Endothelial cell of umbilical vein (primary cell): ENCODE measurements around the gene MANBA. TPM values are rescaled to one million over a fixed set of nuclear protein-coding genes. Genes with fewer than 3 reads are reported as not detected.

Experiments used
- BruUV-seq: library from RNA; stranded (reverse); fragments of 400-500 nt; replicated peaks from 2 replicates; lab custom pipeline; 2021; lab: Mats Ljungman, UMichigan
- CTCF ChIA-PET: fragments of 300-600, 350-600 bp; sonication (Branson Sonifier 250); formaldehyde crosslinking; loops from one replicate; lab custom pipeline; 2021; ENCODE audit warnings: antibody characterized with exemption, inconsistent platforms; lab: Charles Lee
- POLR2A ChIA-PET: fragments of 300-600, 350-600 bp; sonication (Branson Sonifier 250); formaldehyde crosslinking; loops from one replicate; lab custom pipeline; 2021; ENCODE audit warnings: antibody characterized with exemption, inconsistent platforms; lab: Charles Lee
- DNase-seq: peaks from one replicate; pipeline ENCODE4 v3.0.0-alpha.2; 2011; ENCODE audit warnings: low read depth, low spot score
- FAIRE-seq: peaks from 2 replicates; lab custom pipeline; 2011; peaks lifted over from hg19 to GRCh38; lab: Jason Lieb, UNC
- H2AFZ ChIP-seq: 2 replicates; pipeline ENCODE4 v1.6.0; 2012; ENCODE audit warnings: low read depth, low read length, control low read depth, inconsistent platforms
- H3K27ac ChIP-seq: 2 replicates; pipeline ENCODE4 v1.5.1; 2011; ENCODE audit warnings: low read depth, mild to moderate bottlenecking, control low read depth, low read length, moderate library complexity; ENCODE audit not compliant: insufficient read depth
- H3K27me3 ChIP-seq, 2 experiments: 2 replicates each; pipeline versions ENCODE4 v1.6.0 to v1.6.1; 2011; ENCODE audit warnings: low read length in 2 of 2, mixed read lengths in 1 of 2; ENCODE audit not compliant: control insufficient read depth in 2 of 2, insufficient read depth in 2 of 2
- H3K36me3 ChIP-seq, 2 experiments: 2 replicates in 1 of 2; 3 replicates in 1 of 2; pipeline ENCODE4 v1.5.1; 2011; ENCODE audit warnings: low read length in 2 of 2, mild to moderate bottlenecking in 1 of 2, moderate library complexity in 1 of 2; ENCODE audit not compliant: control insufficient read depth in 2 of 2, insufficient read depth in 2 of 2; ENCODE audit errors: extremely low read depth in 1 of 2
- H3K4me1 ChIP-seq: 3 replicates; pipeline ENCODE4 v1.5.1; 2011; ENCODE audit warnings: mild to moderate bottlenecking, low read length; ENCODE audit not compliant: control insufficient read depth, insufficient read depth; ENCODE audit errors: extremely low read depth
- H3K4me2 ChIP-seq: 2 replicates; pipeline ENCODE4 v1.6.1; 2011; ENCODE audit warnings: low read length, control low read depth, mixed read lengths; ENCODE audit not compliant: insufficient read depth
- H3K4me3 ChIP-seq, 3 experiments: fragments of 200-600 bp in 1 of 3; sonication (generic), shearing (Covaris generic) in 1 of 3; replicated peaks in 1 of 3; 2 replicates each; pipeline ENCODE4 v1.5.1; 2011 to 2016; ENCODE audit warnings: control low read depth in 3 of 3, low read length in 3 of 3, mild to moderate bottlenecking in 2 of 3, inconsistent platforms in 1 of 3, low read depth in 1 of 3, moderate library complexity in 1 of 3; ENCODE audit not compliant: insufficient read depth in 1 of 3
- H3K79me2 ChIP-seq: 2 replicates; pipeline ENCODE4 v1.6.0; 2012; ENCODE audit warnings: low read length, inconsistent platforms; ENCODE audit not compliant: control insufficient read depth, insufficient read depth
- H3K9ac ChIP-seq: replicated peaks from 2 replicates; pipeline ENCODE3; 2011; ENCODE audit warnings: low read length, control low read depth; ENCODE audit not compliant: insufficient read depth; ENCODE audit errors: extremely low read depth
- H3K9me1 ChIP-seq: replicated peaks from 3 replicates; pipeline ENCODE4 v1.6.0; 2011; ENCODE audit warnings: mild to moderate bottlenecking, low read length; ENCODE audit not compliant: control insufficient read depth, insufficient read depth; ENCODE audit errors: extremely low read depth
- H3K9me3 ChIP-seq: replicated peaks from 2 replicates; pipeline ENCODE4 v1.5.1; 2012; ENCODE audit warnings: low read length, inconsistent platforms; ENCODE audit not compliant: control insufficient read depth, insufficient read depth
- H4K20me1 ChIP-seq: replicated peaks from 2 replicates; pipeline ENCODE3; 2011; ENCODE audit warnings: mild to moderate bottlenecking, low read length; ENCODE audit not compliant: control insufficient read depth, insufficient read depth; ENCODE audit errors: extremely low read depth
- EZH2 ChIP-seq: IDR thresholded peaks from 2 replicates; pipeline ENCODE4 v1.6.1; 2012; ENCODE audit warnings: borderline replicate concordance, low read depth, mild to moderate bottlenecking, moderate library complexity, low read length, inconsistent platforms; ENCODE audit not compliant: severe bottlenecking
- FOS ChIP-seq: IDR thresholded peaks from 2 replicates; pipeline ENCODE4 v1.6.1; 2011; ENCODE audit warnings: mild to moderate bottlenecking, low read length, moderate library complexity, borderline replicate concordance; ENCODE audit not compliant: insufficient read depth
- GATA2 ChIP-seq: IDR thresholded peaks from 2 replicates; pipeline ENCODE4 v1.7.0; 2011; ENCODE audit warnings: low read depth, mild to moderate bottlenecking, moderate library complexity, mixed read lengths, low read length; ENCODE audit not compliant: insufficient read length, insufficient read depth
- JUN ChIP-seq: IDR thresholded peaks from 2 replicates; pipeline ENCODE4 v1.6.1; 2011; ENCODE audit warnings: borderline replicate concordance, low read depth; ENCODE audit not compliant: insufficient read length, insufficient read depth
- MAX ChIP-seq: IDR thresholded peaks from 2 replicates; pipeline ENCODE4 v1.6.1; 2011; ENCODE audit not compliant: insufficient read depth, insufficient read length
- MYC ChIP-seq: IDR thresholded peaks from one replicate; pipeline ENCODE4 v1.6.1; 2011; ENCODE audit warnings: mild to moderate bottlenecking, low read depth, low read length
- POLR2A ChIP-seq: IDR thresholded peaks from 2 replicates; pipeline ENCODE4 v1.6.1; 2012; ENCODE audit warnings: low read depth, mild to moderate bottlenecking, control low read depth, low read length
- POLR2AphosphoS5 ChIP-seq: IDR thresholded peaks from 2 replicates; pipeline ENCODE4 v1.6.1; 2012; ENCODE audit warnings: low read depth, mild to moderate bottlenecking, control low read depth, low read length, moderate library complexity; ENCODE audit not compliant: insufficient read depth
- dilution Hi-C: fragments of 300-500 bp; cut with MboI; formaldehyde crosslinking; loops from one replicate; pipeline ENCODE4 v1.15.0; 2019; ENCODE audit warnings: low sequenced_read_pairs; ENCODE audit not compliant: extremely low pct_ligation_motif_present
- intact Hi-C: fragments of 100-400 bp; cut with micrococcal nuclease; formaldehyde crosslinking; loops from one replicate; pipeline ENCODE4 v1.10.0; 2022
- polyA plus RNA-seq, 4 experiments: library from polyadenylated mRNA; depleted of rRNA in 3 of 4; stranded (reverse) in 3 of 4; unstranded in 1 of 4; fragments of >200 nt; gene quantifications; 2 replicates each; pipeline versions ENCODE4 v1.2.1 to v1.2.3, GENCODE V29; 2011 to 2012; ENCODE audit warnings: missing spikeins in 1 of 4
- total RNA-seq: library from RNA; stranded (reverse); gene quantifications from 2 replicates; pipeline ENCODE4 v1.2.3, GENCODE V29; 2021
- TF ChIP-seq, protein P1 (sequence below), 2 donors: IDR thresholded peaks; 1 replicate in 1 of 2; 2 replicates in 1 of 2; pipeline ENCODE4 v1.5.1; 2011; ENCODE audit warnings: low read length in 2 of 2, mild to moderate bottlenecking in 2 of 2, moderate library complexity in 2 of 2, control low read depth in 1 of 2, inconsistent platforms in 1 of 2, low read depth in 1 of 2; ENCODE audit not compliant: insufficient read depth in 1 of 2; ENCODE audit errors: extremely low read depth in 1 of 2

MANBA gene
- total and polyA plus RNA-seq, 2 donors (not counting 3 experiments of a cell fraction or from before 2014, with no cell fraction given) = 5.6 to 7.7 TPM

- FAIRE-seq = no peak
- no TSS peak for BruUV-seq
- dilution Hi-C loops = no loop called here
- DNase-seq = no peak
- no peak overlapping the region for H3K27ac ChIP-seq
- H3K36me3 ChIP-seq = no peaks in the 10 kb centered on the region
- TF ChIP-seq GATA2 = no peak
- H4K20me1 ChIP-seq = no peaks in the 10 kb centered on the region
- intact Hi-C loops = no loop called here
- H3K27me3 ChIP-seq = no peaks in the 10 kb centered on the region
- H2AFZ ChIP-seq = no peak overlapping the region
- CTCF ChIA-PET = no interaction called here
- no peak overlapping the region for H3K9ac ChIP-seq
- no peaks in the 10 kb centered on the region for H3K9me1 ChIP-seq
- no peak overlapping the region for H3K4me3 ChIP-seq
- no peak overlapping the region for H3K4me2 ChIP-seq
- H3K9me3 ChIP-seq = no peaks in the 10 kb centered on the region
- peaks cover 2% of the 10 kb centered on the region for H3K4me1 ChIP-seq
- no peaks in the 10 kb centered on the region for H3K79me2 ChIP-seq
- POLR2A ChIA-PET = no interaction called here
Observed at GRCh38 chr4:102647117-102647516, 113.7 kb downstream of the MANBA start.

GRCh38 chr4:102642631-102643298, 118.0 kb downstream of the MANBA start:
- Histone ChIP-seq H3K27ac (no peak overlapping the region), H3K79me2 (no peaks in the 10 kb centered on the region), H3K9ac (no peak overlapping the region), H3K9me1 (no peaks in the 10 kb centered on the region), H3K4me2 (no peak overlapping the region), H3K9me3 (no peaks in the 10 kb centered on the region), H4K20me1 (no peaks in the 10 kb centered on the region), H2AFZ (no peak overlapping the region), H3K27me3 (no peaks in the 10 kb centered on the region), H3K36me3 (no peaks in the 10 kb centered on the region), H3K4me3 (no peak overlapping the region), H3K4me1 (peaks cover 12% of the 10 kb centered on the region)
- dilution Hi-C loops = no loop called here
- intact Hi-C loops = loop anchor here (5.0 kb wide), 1 partner anchor 185 kb away; the partner anchor contains the start of gene UBE2D3
- CTCF ChIA-PET = no interaction called here
- no TSS peak for BruUV-seq
- POLR2A ChIA-PET = interaction anchor here (0.7 kb wide), 1 partner anchor 9 kb away, joined by 3 read pairs; no protein-coding TSS in a partner anchor
- no peak for FAIRE-seq
- no peak for DNase-seq
- TF ChIP-seq FOS = no peak
- no peak for TF ChIP-seq JUN
- TF ChIP-seq GATA2 = no peak
- TF ChIP-seq MYC = no peak
- TF ChIP-seq EZH2 = no peak
- TF ChIP-seq POLR2A = no peak
- TF ChIP-seq POLR2AphosphoS5 = no peak
- no peak for TF ChIP-seq MAX
- TF ChIP-seq, protein P1, sequence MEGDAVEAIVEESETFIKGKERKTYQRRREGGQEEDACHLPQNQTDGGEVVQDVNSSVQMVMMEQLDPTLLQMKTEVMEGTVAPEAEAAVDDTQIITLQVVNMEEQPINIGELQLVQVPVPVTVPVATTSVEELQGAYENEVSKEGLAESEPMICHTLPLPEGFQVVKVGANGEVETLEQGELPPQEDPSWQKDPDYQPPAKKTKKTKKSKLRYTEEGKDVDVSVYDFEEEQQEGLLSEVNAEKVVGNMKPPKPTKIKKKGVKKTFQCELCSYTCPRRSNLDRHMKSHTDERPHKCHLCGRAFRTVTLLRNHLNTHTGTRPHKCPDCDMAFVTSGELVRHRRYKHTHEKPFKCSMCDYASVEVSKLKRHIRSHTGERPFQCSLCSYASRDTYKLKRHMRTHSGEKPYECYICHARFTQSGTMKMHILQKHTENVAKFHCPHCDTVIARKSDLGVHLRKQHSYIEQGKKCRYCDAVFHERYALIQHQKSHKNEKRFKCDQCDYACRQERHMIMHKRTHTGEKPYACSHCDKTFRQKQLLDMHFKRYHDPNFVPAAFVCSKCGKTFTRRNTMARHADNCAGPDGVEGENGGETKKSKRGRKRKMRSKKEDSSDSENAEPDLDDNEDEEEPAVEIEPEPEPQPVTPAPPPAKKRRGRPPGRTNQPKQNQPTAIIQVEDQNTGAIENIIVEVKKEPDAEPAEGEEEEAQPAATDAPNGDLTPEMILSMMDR (IDR thresholded peaks at IDR 0.05; ENCODE audit: extremely low read depth in 1 of 2, insufficient read depth in 1 of 2, low read depth in 1 of 2, low read length in 2 of 2) = no peak
